ENCODE data around the gene CFL2. TPM values are rescaled to one million over a fixed set of nuclear protein-coding genes. Genes with fewer than 3 reads are reported as not detected.

CFL2 gene
- total RNA-seq, 1 experiment from 2014 or later: 20.1 TPM

- TF ChIP-seq, protein P1, sequence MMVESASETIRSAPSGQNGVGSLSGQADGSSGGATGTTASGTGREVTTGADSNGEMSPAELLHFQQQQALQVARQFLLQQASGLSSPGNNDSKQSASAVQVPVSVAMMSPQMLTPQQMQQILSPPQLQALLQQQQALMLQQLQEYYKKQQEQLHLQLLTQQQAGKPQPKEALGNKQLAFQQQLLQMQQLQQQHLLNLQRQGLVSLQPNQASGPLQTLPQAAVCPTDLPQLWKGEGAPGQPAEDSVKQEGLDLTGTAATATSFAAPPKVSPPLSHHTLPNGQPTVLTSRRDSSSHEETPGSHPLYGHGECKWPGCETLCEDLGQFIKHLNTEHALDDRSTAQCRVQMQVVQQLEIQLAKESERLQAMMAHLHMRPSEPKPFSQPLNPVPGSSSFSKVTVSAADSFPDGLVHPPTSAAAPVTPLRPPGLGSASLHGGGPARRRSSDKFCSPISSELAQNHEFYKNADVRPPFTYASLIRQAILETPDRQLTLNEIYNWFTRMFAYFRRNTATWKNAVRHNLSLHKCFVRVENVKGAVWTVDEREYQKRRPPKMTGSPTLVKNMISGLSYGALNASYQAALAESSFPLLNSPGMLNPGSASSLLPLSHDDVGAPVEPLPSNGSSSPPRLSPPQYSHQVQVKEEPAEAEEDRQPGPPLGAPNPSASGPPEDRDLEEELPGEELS (CRISPR knock-in tag; IDR thresholded peaks at IDR 0.05): 0 out of 2 replicates have a peak, but pooled peaks have one; percentile 36
- TF ChIP-seq NFYB (CRISPR knock-in tag; conservative IDR thresholded peaks at IDR 0.05; ENCODE audit: low read depth): no peak
- no peak for TF ChIP-seq TCF7 (CRISPR knock-in tag; IDR thresholded peaks at IDR 0.05; ENCODE audit: low read depth)
- TF ChIP-seq, protein P2, sequence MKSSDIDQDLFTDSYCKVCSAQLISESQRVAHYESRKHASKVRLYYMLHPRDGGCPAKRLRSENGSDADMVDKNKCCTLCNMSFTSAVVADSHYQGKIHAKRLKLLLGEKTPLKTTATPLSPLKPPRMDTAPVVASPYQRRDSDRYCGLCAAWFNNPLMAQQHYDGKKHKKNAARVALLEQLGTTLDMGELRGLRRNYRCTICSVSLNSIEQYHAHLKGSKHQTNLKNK (CRISPR knock-in tag; IDR thresholded peaks at IDR 0.05): no peak
- TF ChIP-seq ZNF671 (CRISPR knock-in tag; IDR thresholded peaks at IDR 0.05): no peak
- TF ChIP-seq, protein P3, sequence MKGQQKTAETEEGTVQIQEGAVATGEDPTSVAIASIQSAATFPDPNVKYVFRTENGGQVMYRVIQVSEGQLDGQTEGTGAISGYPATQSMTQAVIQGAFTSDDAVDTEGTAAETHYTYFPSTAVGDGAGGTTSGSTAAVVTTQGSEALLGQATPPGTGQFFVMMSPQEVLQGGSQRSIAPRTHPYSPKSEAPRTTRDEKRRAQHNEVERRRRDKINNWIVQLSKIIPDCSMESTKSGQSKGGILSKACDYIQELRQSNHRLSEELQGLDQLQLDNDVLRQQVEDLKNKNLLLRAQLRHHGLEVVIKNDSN (CRISPR knock-in tag; IDR thresholded peaks at IDR 0.05): no peak
- TF ChIP-seq KAT7 (CRISPR knock-in tag; IDR thresholded peaks at IDR 0.05; ENCODE audit: borderline replicate concordance): no peak
- TF ChIP-seq ETV6 (CRISPR knock-in tag; IDR thresholded peaks at IDR 0.05): 0 out of 2 replicates have a peak, but pooled peaks have one; percentile 31
- TF ChIP-seq PRRX2 (CRISPR knock-in tag; IDR thresholded peaks at IDR 0.05): no peak
- no peak for TF ChIP-seq CTCF (IDR thresholded peaks at IDR 0.05)
- no peak for TF ChIP-seq NR3C1 (CRISPR knock-in tag; conservative IDR thresholded peaks at IDR 0.05; ENCODE audit: low read depth)
- no peak for TF ChIP-seq ATF6 (CRISPR knock-in tag; IDR thresholded peaks at IDR 0.05)
- TF ChIP-seq, protein P4, sequence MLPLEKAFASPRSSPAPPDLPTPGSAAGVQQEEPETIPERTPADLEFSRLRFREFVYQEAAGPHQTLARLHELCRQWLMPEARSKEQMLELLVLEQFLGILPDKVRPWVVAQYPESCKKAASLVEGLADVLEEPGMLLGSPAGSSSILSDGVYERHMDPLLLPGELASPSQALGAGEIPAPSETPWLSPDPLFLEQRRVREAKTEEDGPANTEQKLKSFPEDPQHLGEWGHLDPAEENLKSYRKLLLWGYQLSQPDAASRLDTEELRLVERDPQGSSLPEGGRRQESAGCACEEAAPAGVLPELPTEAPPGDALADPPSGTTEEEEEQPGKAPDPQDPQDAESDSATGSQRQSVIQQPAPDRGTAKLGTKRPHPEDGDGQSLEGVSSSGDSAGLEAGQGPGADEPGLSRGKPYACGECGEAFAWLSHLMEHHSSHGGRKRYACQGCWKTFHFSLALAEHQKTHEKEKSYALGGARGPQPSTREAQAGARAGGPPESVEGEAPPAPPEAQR (CRISPR knock-in tag; IDR thresholded peaks at IDR 0.05): no peak
- TF ChIP-seq, protein P5, sequence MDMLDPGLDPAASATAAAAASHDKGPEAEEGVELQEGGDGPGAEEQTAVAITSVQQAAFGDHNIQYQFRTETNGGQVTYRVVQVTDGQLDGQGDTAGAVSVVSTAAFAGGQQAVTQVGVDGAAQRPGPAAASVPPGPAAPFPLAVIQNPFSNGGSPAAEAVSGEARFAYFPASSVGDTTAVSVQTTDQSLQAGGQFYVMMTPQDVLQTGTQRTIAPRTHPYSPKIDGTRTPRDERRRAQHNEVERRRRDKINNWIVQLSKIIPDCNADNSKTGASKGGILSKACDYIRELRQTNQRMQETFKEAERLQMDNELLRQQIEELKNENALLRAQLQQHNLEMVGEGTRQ (CRISPR knock-in tag; IDR thresholded peaks at IDR 0.05): no peak
- no peak for TF ChIP-seq GRHL2 (CRISPR knock-in tag; IDR thresholded peaks at IDR 0.05; ENCODE audit: insufficient replicate concordance, severe bottlenecking)
- TF ChIP-seq, protein P6, sequence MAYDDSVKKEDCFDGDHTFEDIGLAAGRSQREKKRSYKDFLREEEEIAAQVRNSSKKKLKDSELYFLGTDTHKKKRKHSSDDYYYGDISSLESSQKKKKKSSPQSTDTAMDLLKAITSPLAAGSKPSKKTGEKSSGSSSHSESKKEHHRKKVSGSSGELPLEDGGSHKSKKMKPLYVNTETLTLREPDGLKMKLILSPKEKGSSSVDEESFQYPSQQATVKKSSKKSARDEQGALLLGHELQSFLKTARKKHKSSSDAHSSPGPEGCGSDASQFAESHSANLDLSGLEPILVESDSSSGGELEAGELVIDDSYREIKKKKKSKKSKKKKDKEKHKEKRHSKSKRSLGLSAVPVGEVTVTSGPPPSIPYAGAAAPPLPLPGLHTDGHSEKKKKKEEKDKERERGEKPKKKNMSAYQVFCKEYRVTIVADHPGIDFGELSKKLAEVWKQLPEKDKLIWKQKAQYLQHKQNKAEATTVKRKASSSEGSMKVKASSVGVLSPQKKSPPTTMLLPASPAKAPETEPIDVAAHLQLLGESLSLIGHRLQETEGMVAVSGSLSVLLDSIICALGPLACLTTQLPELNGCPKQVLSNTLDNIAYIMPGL (CRISPR knock-in tag; IDR thresholded peaks at IDR 0.05): no peak
- TF ChIP-seq HMGA2 (CRISPR knock-in tag; IDR thresholded peaks at IDR 0.05): no peak
- TF ChIP-seq, protein P7, sequence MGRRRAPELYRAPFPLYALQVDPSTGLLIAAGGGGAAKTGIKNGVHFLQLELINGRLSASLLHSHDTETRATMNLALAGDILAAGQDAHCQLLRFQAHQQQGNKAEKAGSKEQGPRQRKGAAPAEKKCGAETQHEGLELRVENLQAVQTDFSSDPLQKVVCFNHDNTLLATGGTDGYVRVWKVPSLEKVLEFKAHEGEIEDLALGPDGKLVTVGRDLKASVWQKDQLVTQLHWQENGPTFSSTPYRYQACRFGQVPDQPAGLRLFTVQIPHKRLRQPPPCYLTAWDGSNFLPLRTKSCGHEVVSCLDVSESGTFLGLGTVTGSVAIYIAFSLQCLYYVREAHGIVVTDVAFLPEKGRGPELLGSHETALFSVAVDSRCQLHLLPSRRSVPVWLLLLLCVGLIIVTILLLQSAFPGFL (CRISPR knock-in tag; IDR thresholded peaks at IDR 0.05; ENCODE audit: borderline replicate concordance): no peak
- 0 out of 2 replicates have a peak, but pooled peaks have one; percentile 22 for TF ChIP-seq ZBTB21 (CRISPR knock-in tag; IDR thresholded peaks at IDR 0.05; ENCODE audit: borderline replicate concordance)
- TF ChIP-seq ATF3 (CRISPR knock-in tag; conservative IDR thresholded peaks at IDR 0.05): no peak
- no peak for TF ChIP-seq ZNF121 (CRISPR knock-in tag; IDR thresholded peaks at IDR 0.05)
Observed at GRCh38 chr14:34693228-34693939, 21.0 kb downstream of the CFL2 start (continued).
